Breast epithelium (tissue), 3 donors: Measurements from ENCODE around the gene CCDC116.

Experiments used
- CTCF ChIP-seq, 3 donors: fragments of 450-650 bp; IDR thresholded peaks; one replicate each; pipeline ENCODE4 v1.5.1; 2016 to 2017; ENCODE audit warnings: antibody characterized with exemption in 3 of 3, mild to moderate bottlenecking in 3 of 3, moderate library complexity in 3 of 3
- POLR2A ChIP-seq: fragments of 450-650 bp; IDR thresholded peaks from one replicate; pipeline ENCODE4 v1.6.1; 2016; ENCODE audit warnings: antibody characterized with exemption, mild to moderate bottlenecking, moderate library complexity
- POLR2AphosphoS5 ChIP-seq, 3 donors: sonication (generic); formaldehyde crosslinking; IDR thresholded peaks; one replicate each; pipeline ENCODE4 v1.6.1; 2017; ENCODE audit warnings: antibody characterized with exemption in 3 of 3

- no peak for TF ChIP-seq CTCF (IDR thresholded peaks at IDR 0.05)
- no peak for TF ChIP-seq POLR2A
- TF ChIP-seq POLR2AphosphoS5 (IDR thresholded peaks at IDR 0.05), result no peak
These were observed 20.3 kb downstream of the CCDC116 start for GRCh38 chr22:21652547-21653545.
